ENCODE results near the gene SNX19. TPM values are rescaled to one million over a fixed set of nuclear protein-coding genes. Genes with fewer than 3 reads are reported as not detected.

The SNX19 gene
- total RNA-seq, 1 experiment from 2014 or later: 34.4 TPM

DNA sequence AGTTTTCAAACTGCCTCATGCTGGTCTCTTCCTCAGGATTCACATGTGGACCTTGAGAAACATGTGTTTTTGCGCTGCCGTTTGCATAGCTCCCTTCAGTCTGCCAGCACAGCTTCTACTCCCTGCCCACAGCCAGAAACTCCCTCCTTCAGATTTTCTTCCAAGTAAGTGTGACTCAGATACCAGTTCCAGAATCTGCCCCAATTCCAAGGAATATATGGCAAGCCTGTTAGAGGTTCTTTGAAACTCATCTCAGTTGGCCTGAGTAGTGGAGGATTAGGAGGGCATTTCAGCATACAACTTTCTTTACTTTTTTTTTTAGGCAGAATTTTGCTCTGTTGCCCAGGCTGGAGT is 67.1 kb downstream of the SNX19 start:
- Histone ChIP-seq H3T11ph (ENCODE audit: low read length) (no peak overlapping the region), H3K18ac (ENCODE audit: insufficient read length, low read depth, low read length) (no peak overlapping the region), H3K9ac (ENCODE audit: extremely low read depth, insufficient read length, low read length) (no peak overlapping the region), H2BK120ac (ENCODE audit: low read depth, low read length, poor library complexity, severe bottlenecking) (no peak overlapping the region), H4K20me1 (ENCODE audit: control insufficient read depth, insufficient read depth, insufficient read length) (no peaks in the 10 kb centered on the region), H2BK20ac (ENCODE audit: low read depth, low read length, poor library complexity, severe bottlenecking) (no peak overlapping the region), H3K9me3 (ENCODE audit: control insufficient read depth, low read depth, low read length) (no peaks in the 10 kb centered on the region), H4K5ac (ENCODE audit: insufficient read length, low read depth, low read length) (no peak overlapping the region), H3K56ac (ENCODE audit: insufficient read length, low read depth, low read length) (no peak overlapping the region), H3K23ac (ENCODE audit: insufficient read length, low read depth, low read length) (no peak overlapping the region), H3K4me2 (ENCODE audit: insufficient read depth, insufficient read length, low read length) (no peak overlapping the region), H2AK5ac (ENCODE audit: insufficient read length, low read length) (no peak overlapping the region), H2BK12ac (ENCODE audit: insufficient read length, low read depth, low read length) (no peak overlapping the region), H4K8ac (replicated peaks; ENCODE audit: insufficient read length, low read depth, low read length) (no peak overlapping the region), H2AFZ (ENCODE audit: low read length) (no peak overlapping the region), H3K23me2 (ENCODE audit: insufficient read length, low read depth, low read length, poor library complexity, severe bottlenecking) (no peaks in the 10 kb centered on the region), H3K27ac (ENCODE audit: insufficient read length, low read depth, low read length) (no peak overlapping the region), H2BK5ac (ENCODE audit: insufficient read length, low read length) (no peak overlapping the region), H3K79me2 (ENCODE audit: insufficient read depth, low read length) (no peaks in the 10 kb centered on the region), H3K14ac (ENCODE audit: insufficient read depth, low read length) (no peak overlapping the region), H3K79me1 (ENCODE audit: insufficient read depth, low read depth, low read length, poor library complexity, severe bottlenecking) (no peaks in the 10 kb centered on the region), H3K4ac (ENCODE audit: low read depth, low read length) (no peak overlapping the region), H3K4me1 (ENCODE audit: insufficient read depth, low read length) (no peaks in the 10 kb centered on the region), H4K91ac (ENCODE audit: insufficient read length, low read depth, low read length) (no peak overlapping the region), H3K27me3 (ENCODE audit: insufficient read depth, low read length) (no peaks in the 10 kb centered on the region), H2BK15ac (ENCODE audit: low read depth, low read length) (no peak overlapping the region)
- Mint-ChIP-seq H3K9me3 (peaks cover 3 to 7% of the 10 kb centered on the region in 2 experiments; a peak in 2 of 5 replicates), H3K27ac (no peak overlapping the region), H3K4me3 (no peak overlapping the region), H3K36me3 (ENCODE audit: insufficient read depth in 1 of 3, low read depth in 3 of 3) (no peaks in the 10 kb centered on the region), H3K4me1 (no peaks in the 10 kb centered on the region), H3K27me3 (ENCODE audit: low read depth) (peaks cover 10% of the 10 kb centered on the region)
- no CpG with 5 or more reads among the region's 2 CpGs for WGBS (ENCODE audit: extremely low coverage, insufficient read length, low lambda C conversion rate)
- DNase-seq: no peak
- TF ChIP-seq, protein P1, sequence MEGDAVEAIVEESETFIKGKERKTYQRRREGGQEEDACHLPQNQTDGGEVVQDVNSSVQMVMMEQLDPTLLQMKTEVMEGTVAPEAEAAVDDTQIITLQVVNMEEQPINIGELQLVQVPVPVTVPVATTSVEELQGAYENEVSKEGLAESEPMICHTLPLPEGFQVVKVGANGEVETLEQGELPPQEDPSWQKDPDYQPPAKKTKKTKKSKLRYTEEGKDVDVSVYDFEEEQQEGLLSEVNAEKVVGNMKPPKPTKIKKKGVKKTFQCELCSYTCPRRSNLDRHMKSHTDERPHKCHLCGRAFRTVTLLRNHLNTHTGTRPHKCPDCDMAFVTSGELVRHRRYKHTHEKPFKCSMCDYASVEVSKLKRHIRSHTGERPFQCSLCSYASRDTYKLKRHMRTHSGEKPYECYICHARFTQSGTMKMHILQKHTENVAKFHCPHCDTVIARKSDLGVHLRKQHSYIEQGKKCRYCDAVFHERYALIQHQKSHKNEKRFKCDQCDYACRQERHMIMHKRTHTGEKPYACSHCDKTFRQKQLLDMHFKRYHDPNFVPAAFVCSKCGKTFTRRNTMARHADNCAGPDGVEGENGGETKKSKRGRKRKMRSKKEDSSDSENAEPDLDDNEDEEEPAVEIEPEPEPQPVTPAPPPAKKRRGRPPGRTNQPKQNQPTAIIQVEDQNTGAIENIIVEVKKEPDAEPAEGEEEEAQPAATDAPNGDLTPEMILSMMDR (conservative IDR thresholded peaks at IDR 0.05): no peak

All from H9 (cell line).